ENCODE data around the gene TMBIM1. TPM values are rescaled to one million over a fixed set of nuclear protein-coding genes. Genes with fewer than 3 reads are reported as not detected.

Gene TMBIM1
- total and polyA plus RNA-seq, 8 donors = 94.6 to 318 (median 129) TPM

DNA sequence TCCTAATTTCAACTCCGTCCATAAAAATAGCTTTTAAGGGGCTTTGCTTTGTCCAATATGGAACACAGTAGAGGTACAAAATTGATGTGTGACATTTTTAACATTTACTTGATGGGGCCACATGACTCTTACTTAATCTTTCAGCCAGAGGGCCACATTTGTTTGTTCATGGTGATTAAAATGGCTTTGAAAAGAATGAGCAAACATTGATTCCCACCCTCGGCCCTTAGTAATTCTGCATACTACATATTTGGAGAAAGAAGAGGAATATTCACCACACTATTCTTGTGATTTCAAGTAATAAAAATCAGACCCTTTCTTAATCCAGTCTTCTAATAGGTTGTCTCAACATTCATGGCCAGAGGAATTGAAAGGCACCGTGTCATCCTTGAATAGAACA lies 57.8 kb downstream of the TMBIM1 start:
- peak overlapping the region in 4 of 5 donors; percentile 43 to 71 (median 60) for H3K27ac ChIP-seq

DNA sequence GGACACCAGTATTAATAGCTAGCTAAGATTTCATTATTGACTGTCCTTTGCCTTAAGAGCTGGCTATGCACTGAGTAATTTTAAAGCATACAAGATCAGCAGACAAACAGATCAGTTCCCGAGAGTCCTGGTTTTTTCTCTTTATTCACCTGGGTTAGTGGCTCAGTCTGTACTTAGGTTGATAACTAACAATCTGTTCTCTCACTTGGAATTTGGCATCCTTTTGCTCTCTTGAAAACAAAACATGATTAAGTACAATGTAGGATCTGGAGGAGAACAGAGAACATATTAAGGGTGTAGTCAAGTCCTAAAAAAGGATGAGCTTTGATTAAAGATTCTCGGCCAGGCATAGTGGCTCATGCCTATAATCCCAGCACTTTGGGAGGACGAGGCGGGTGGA lies 58.8 kb downstream of the TMBIM1 start:
- no peaks in the 10 kb centered on the region for H3K9me3 ChIP-seq
- peaks cover 50 to 99% (median 92%) of the 10 kb centered on the region in 4 donors for H3K36me3 ChIP-seq
- DNase-seq = no peak
- intact Hi-C loops (cut with DNase I; ENCODE audit: low total_unique reads) = no loop called here
- no peak for TF ChIP-seq EP300 (IDR thresholded peaks at IDR 0.05)
- TF ChIP-seq, protein P1, sequence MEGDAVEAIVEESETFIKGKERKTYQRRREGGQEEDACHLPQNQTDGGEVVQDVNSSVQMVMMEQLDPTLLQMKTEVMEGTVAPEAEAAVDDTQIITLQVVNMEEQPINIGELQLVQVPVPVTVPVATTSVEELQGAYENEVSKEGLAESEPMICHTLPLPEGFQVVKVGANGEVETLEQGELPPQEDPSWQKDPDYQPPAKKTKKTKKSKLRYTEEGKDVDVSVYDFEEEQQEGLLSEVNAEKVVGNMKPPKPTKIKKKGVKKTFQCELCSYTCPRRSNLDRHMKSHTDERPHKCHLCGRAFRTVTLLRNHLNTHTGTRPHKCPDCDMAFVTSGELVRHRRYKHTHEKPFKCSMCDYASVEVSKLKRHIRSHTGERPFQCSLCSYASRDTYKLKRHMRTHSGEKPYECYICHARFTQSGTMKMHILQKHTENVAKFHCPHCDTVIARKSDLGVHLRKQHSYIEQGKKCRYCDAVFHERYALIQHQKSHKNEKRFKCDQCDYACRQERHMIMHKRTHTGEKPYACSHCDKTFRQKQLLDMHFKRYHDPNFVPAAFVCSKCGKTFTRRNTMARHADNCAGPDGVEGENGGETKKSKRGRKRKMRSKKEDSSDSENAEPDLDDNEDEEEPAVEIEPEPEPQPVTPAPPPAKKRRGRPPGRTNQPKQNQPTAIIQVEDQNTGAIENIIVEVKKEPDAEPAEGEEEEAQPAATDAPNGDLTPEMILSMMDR (IDR thresholded peaks at IDR 0.05) = no peak
- TF ChIP-seq POLR2A (IDR thresholded peaks at IDR 0.05) = no peak
- TF ChIP-seq POLR2AphosphoS5 (IDR thresholded peaks at IDR 0.05) = no peak
- H3K27me3 ChIP-seq = no peaks in the 10 kb centered on the region
- 64 to 83% (median 64%) methylated on average over 4 of the region's 4 CpGs for WGBS, 5 donors
- H3K4me1 ChIP-seq = peaks cover 26 to 84% (median 73%) of the 10 kb centered on the region in 4 donors
- H3K4me3 ChIP-seq = no peak overlapping the region
- H3K27ac ChIP-seq = peak overlapping the region; percentile 1 to 71 (median 59)

More for the DNA sequence above, 57.8 kb downstream of the TMBIM1 start:
- Histone ChIP-seq H3K4me1 (peaks cover 22 to 74% (median 63%) of the 10 kb centered on the region in 4 donors), H3K4me3 (no peak overlapping the region), H3K36me3 (peaks cover 54 to 100% (median 97%) of the 10 kb centered on the region in 4 donors), H3K27me3 (no peaks in the 10 kb centered on the region), H3K9me3 (no peaks in the 10 kb centered on the region)
- peak in 1 of 2 donors; percentile 52 for DNase-seq
- TF ChIP-seq POLR2A (IDR thresholded peaks at IDR 0.05) (no peak), POLR2AphosphoS5 (IDR thresholded peaks at IDR 0.05) (peak in 1 of 3 donors; percentile 16), EP300 (IDR thresholded peaks at IDR 0.05) (no peak)
- intact Hi-C loops (cut with DNase I; ENCODE audit: low total_unique reads) = no loop called here
- WGBS, 5 donors = 24 to 35% (median 29%) methylated on average over 3 of the region's 3 CpGs

DNA sequence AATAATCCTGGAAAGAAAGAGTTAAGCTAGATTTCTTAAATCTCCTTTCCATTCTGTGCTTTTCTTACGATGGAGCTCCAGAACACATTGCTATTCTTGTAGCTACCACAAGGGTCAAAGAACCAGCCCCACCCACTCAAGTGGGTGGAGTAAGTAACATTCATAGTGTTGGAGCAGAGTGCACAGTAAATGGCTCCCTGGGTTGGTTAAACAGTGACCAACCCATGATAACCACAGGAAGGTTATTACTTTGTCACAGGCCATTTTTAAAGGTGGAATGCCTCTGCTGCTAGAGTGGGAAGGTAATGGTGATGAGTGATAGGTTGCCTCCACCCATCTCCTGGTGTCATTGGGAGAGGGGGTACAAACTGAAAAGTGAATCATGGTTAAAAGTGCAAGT lies 61.4 kb downstream of the TMBIM1 start:
- DNase-seq = peak; percentile 56 to 87
- peaks cover 29 to 98% (median 74%) of the 10 kb centered on the region in 4 donors for H3K4me1 ChIP-seq
- H3K27ac ChIP-seq = peak overlapping the region; percentile 60 to 82 (median 71)
- no peaks in the 10 kb centered on the region for H3K27me3 ChIP-seq
- peaks cover 43 to 99% (median 93%) of the 10 kb centered on the region in 4 donors for H3K36me3 ChIP-seq
- H3K9me3 ChIP-seq = no peaks in the 10 kb centered on the region
- TF ChIP-seq POLR2A (IDR thresholded peaks at IDR 0.05) = no peak
- no peak for TF ChIP-seq EP300 (IDR thresholded peaks at IDR 0.05)
- TF ChIP-seq POLR2AphosphoS5 (IDR thresholded peaks at IDR 0.05) = peak in 1 of 3 donors; percentile 53
- TF ChIP-seq, protein P1 (IDR thresholded peaks at IDR 0.05) = peak in 2 of 7 experiments; percentile 21 to 38
- intact Hi-C loops (cut with DNase I; ENCODE audit: low total_unique reads) = no loop called here
- 0 to 2% (median 0%) methylated on average over 1 of the region's 1 CpG for WGBS, 5 donors
- no peak overlapping the region for H3K4me3 ChIP-seq

DNA sequence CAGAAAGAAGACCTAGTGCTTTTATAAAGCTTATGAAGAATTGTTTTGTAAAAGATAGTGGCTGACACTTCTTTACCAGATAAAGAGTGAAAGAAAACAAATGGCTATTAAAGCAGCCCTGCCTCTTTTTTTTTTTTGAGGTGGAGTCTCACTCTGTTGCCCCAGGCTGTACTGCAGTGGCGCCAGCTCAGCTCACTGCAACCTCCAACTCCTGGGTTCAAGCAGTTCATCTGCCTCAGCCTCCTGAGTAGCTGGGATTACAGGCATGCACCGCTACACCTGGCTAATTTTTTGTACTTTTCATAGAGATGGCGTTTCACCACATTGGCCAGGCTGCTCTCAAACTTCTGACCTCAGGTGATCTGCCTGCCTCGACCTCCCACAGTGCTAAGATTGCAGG lies 62.5 kb downstream of the TMBIM1 start:
- Histone ChIP-seq H3K9me3 (no peaks in the 10 kb centered on the region), H3K4me3 (peak overlapping the region in 1 of 4 donors; percentile 3), H3K36me3 (peaks cover 35 to 99% (median 93%) of the 10 kb centered on the region in 4 donors), H3K27me3 (no peaks in the 10 kb centered on the region), H3K27ac (peak overlapping the region; percentile 60 to 82 (median 70)), H3K4me1 (peaks cover 29 to 98% (median 71%) of the 10 kb centered on the region in 4 donors)
- no peak for TF ChIP-seq POLR2A (IDR thresholded peaks at IDR 0.05)
- TF ChIP-seq, protein P1 (IDR thresholded peaks at IDR 0.05) = no peak
- TF ChIP-seq POLR2AphosphoS5 (IDR thresholded peaks at IDR 0.05) = no peak
- no peak for TF ChIP-seq EP300 (IDR thresholded peaks at IDR 0.05)
- intact Hi-C loops (cut with DNase I; ENCODE audit: low total_unique reads) = no loop called here
- DNase-seq = no peak
- WGBS, 5 donors = 40 to 71% (median 62%) methylated on average over 4 of the region's 4 CpGs

DNA sequence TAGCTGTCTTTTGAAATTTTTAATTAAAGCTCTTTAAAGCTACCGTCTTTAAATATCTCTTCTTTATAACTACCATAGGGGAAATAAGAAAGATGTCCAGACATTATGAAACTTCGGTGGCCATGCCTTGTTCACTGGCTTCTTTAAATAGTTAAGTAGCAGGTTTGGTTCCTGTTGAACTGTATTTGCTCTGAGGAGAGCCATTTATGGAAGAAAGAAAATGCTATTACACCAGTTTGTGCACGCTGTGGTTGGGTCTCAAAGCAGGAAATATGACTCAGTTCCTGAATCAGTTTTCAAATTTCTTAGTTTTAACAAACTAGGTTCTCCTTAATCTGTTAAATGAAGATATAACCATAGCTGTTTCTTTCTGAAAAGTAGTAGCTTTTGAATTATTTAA lies 63.1 kb downstream of the TMBIM1 start:
- WGBS, 5 donors = 10 to 21% (median 14%) methylated on average over 3 of the region's 3 CpGs
- Histone ChIP-seq H3K9me3 (no peaks in the 10 kb centered on the region), H3K36me3 (peaks cover 34 to 99% (median 93%) of the 10 kb centered on the region in 4 donors), H3K4me1 (peaks cover 30 to 98% (median 72%) of the 10 kb centered on the region in 4 donors), H3K27ac (peak overlapping the region in 4 of 5 donors; percentile 60 to 82 (median 70)), H3K27me3 (no peaks in the 10 kb centered on the region), H3K4me3 (no peak overlapping the region)
- TF ChIP-seq POLR2AphosphoS5 (IDR thresholded peaks at IDR 0.05) (peak in 2 of 3 donors; percentile 24 to 25), POLR2A (IDR thresholded peaks at IDR 0.05) (no peak), EP300 (IDR thresholded peaks at IDR 0.05) (no peak)
- TF ChIP-seq, protein P1 (IDR thresholded peaks at IDR 0.05) = no peak
- intact Hi-C loops (cut with DNase I; ENCODE audit: low total_unique reads) = no loop called here
- peak in 1 of 2 donors; percentile 67 for DNase-seq

Measured in stomach (tissue), 9 donors.